Motor neuron (in vitro differentiated cells): Measurements from ENCODE around the gene NINJ2. TPM values are rescaled to one million over a fixed set of nuclear protein-coding genes. Genes with fewer than 3 reads are reported as not detected.
"Not testable (repeated sequence)": the region's sequence is repeated elsewhere in the genome, so short reads cannot be mapped to it uniquely, and the experiment has no call there.

ENCODE experiments used
- ATAC-seq, 8 experiments: fragments of 200-7000 bp; cut with Tn5 transposase; replicated peaks in 6 of 8; 2 replicates each; pipeline ENCODE4 v1.8.0; 2021; ENCODE audit warnings: mild to moderate bottlenecking in 8 of 8, moderate library complexity in 8 of 8
- H3K27ac ChIP-seq, 2 donors: fragments of 250-450 bp; sonication (Bioruptor Pico); 2 replicates each; pipeline ENCODE4 v1.9.0; 2021; ENCODE audit warnings: antibody characterized with exemption in 2 of 2, mild to moderate bottlenecking in 2 of 2, moderate library complexity in 1 of 2
- H3K4me1 ChIP-seq, 2 donors: fragments of 250-450 bp; sonication (Bioruptor Pico); replicated peaks in 1 of 2; 2 replicates each; pipeline ENCODE4 v1.6.1; 2021; ENCODE audit warnings: antibody characterized with exemption in 2 of 2, mild to moderate bottlenecking in 2 of 2, moderate library complexity in 1 of 2
- H3K4me3 ChIP-seq, 5 donors: fragments of 250-450 bp; sonication (Bioruptor Pico); 2 replicates each; pipeline ENCODE4 v1.9.0; 2021; ENCODE audit warnings: antibody characterized with exemption in 5 of 5, mild to moderate bottlenecking in 5 of 5, moderate library complexity in 4 of 5
- WGBS, 10 experiments: fragments of 450-650 bp; shearing (Covaris generic); methylation state at CpG; one replicate each; pipeline ENCODE4 v1.0.0; 2022; 5-methylcytosine and 5-hydroxymethylcytosine counted together
- in situ Hi-C, 9 experiments: fragments of 400-800 bp; cut with MboI; loops; one replicate each; pipeline ENCODE4 v1.15.0; 2021; ENCODE audit warnings: low sequenced_read_pairs in 9 of 9, low pct_unique_long_range_greater_than_20kb in 2 of 9; ENCODE audit not compliant: unreplicated experiment in 9 of 9
- total RNA-seq, 8 experiments: library from RNA; unstranded; fragments of 300-600 nt; gene quantifications; 2 replicates each; pipeline versions ENCODE4 v1.2.3 to v1.2.4, GENCODE V29; 2022

NINJ2 gene
- total RNA-seq, 8 experiments from 2014 or later, result 0.21 to 4.5 (median 0.54) TPM; not detected in 1

DNA sequence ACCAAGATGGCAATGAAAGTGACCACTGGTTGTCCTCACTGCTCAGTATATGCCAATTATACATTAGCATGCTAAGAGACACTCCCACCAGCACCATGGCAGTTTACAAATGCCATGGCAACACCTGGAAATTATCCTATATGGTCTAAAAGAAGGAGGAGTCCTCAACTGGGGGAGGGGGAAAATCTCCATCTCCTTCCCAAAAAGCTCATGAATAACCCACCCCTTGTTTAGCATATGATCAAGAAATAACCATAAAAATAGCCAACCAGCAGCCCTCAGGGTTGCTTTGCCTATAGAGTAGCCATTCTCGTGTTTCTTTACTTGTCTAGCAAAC is 34.5 kb downstream of the NINJ2 start:
- H3K27ac ChIP-seq, H3K4me1 ChIP-seq, H3K4me3 ChIP-seq, in situ Hi-C loops: not testable (repeated sequence)
- WGBS, 10 experiments, result 50 to 100% (median 73%) methylated on average over 1 of the region's 1 CpG; no CpG with 5 or more reads in 3 of the 10 experiments
- ATAC-seq, result peak in 2 of 8 experiments; percentile 51 to 82

DNA sequence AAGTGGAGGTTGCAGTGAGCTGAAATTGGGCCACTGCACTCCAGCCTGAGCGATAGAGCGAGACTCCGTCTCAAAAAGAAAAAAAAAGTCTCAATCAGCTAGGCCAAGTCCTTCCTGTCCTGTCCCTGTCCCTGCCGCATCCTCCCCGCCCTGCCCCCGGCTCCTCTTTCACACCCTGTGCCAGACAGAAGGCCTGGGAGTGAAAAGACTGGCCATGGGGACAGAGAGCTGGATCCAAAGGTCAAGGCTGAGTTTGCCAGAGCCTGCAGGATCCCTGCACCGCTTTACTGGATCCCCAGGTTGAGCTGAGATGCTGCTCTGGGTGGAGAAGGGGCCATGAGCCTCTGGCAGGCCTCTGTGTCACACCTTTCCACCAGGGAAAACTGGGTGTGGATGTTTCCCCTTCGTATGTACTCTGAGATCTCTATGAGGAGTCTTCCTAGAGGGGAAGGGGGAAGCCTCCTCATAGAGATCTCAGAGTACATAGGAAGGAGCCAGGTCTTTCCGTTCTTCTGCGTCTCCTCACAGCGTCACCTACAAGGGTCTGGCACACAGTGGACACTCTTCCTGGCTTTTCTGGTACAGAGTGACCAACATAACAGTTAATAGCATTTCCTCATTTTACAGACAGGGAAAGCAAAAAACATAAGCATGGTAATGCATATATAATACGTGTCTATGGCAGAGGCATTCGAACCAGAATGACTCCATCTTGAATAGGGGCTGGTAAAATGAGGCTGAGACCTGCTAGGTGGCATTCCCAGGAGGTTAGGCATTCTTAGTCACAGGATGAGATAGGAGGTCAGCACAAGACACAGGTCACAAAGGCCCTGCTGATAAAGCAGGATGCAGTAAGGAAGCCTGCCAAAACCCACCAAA is 35.1 kb downstream of the NINJ2 start:
- Histone ChIP-seq H3K4me1 (peaks cover 0 to 5% of the 10 kb centered on the region in 2 donors), H3K27ac (no peak overlapping the region), H3K4me3 (no peak overlapping the region)
- no peak for ATAC-seq
- in situ Hi-C loops, result no loop called here
- 80 to 96% (median 94%) methylated on average over 2 to 8 of the region's 13 CpGs; no CpG with 5 or more reads in 3 of the 10 experiments for WGBS, 10 experiments

DNA sequence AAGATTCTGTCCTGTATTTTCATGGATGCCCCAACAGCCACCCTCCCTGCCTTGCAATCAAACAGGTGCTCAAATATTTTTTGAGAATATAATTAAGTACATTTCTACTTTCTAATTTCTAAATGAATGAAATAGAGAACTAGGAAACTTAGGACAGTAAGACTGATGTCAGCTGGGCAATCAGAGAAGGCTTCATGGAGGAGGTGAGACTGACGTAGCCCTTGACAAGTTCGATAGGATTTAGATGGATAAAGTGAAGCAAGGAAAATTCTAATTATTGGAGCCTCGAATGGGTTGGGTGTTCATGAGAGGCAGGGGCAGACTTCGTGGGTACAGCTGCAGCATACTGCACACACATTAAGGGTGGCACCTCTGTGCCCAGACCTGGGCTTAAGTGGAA is 36.0 kb downstream of the NINJ2 start:
- 31 to 89% (median 72%) methylated on average over 1 to 4 of the region's 4 CpGs; no CpG with 5 or more reads in 2 of the 10 experiments for WGBS, 10 experiments

DNA sequence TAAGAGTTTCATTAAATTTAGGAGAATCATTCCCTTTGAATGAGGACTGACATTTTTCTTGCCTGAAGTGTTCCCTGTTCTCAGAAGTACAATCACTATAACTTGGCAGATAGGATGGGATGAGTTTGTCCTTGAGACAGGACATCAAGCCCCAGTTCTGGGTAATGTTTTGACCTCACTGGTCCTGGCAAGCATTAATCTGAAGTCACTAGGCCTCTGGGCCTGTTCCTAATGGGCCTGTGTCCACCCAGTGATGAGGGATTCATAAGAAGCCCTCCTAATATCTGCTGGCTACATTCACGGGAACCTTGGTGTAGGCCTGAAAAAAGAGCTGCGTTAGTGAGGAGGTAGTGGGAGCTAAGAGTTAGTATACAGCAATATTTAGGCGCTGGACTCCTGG is 37.2 kb downstream of the NINJ2 start:
- Histone ChIP-seq H3K4me1 (no peaks in the 10 kb centered on the region), H3K27ac (no peak overlapping the region), H3K4me3 (no peak overlapping the region)
- 80 to 100% (median 98%) methylated on average over 1 to 3 of the region's 3 CpGs; no CpG with 5 or more reads in 6 of the 10 experiments for WGBS, 10 experiments
- in situ Hi-C loops, result no loop called here
- no peak for ATAC-seq

More for the DNA sequence above, 36.0 kb downstream of the NINJ2 start:
- in situ Hi-C loops, result no loop called here
- H3K4me1 ChIP-seq, result peaks cover 0 to 5% of the 10 kb centered on the region in 2 donors
- ATAC-seq, result no peak
- H3K27ac ChIP-seq, result no peak overlapping the region
- no peak overlapping the region for H3K4me3 ChIP-seq

DNA sequence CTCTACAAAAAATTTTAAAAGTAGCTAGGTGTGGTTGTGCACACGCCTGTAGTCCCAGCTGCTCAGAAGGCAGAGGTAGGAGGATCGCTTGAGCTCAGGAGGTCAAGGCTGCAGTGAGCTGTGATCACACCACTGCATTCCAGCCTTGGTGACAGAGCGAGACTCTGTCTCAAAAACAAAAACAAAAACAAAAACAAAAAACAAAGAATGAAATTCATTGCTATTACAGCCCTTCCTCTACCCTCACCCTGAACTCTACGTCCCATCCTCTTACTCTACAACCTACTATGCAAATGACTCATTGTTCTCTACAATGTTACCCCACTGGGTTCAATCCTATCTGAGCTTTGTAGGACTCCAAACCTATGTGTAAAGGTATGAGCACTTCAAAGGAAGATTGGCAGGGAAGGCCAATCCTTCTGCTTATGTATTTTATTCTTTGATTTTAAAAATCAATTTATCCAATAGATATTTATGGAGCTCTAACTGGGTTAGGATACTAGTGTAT is 39.3 kb downstream of the NINJ2 start:
- 73 to 94% (median 86%) methylated on average over 1 to 4 of the region's 4 CpGs; no CpG with 5 or more reads in 3 of the 10 experiments for WGBS, 10 experiments
- H3K4me3 ChIP-seq, result no peak overlapping the region
- no peak for ATAC-seq
- in situ Hi-C loops, result no loop called here
- H3K27ac ChIP-seq, result no peak overlapping the region
- H3K4me1 ChIP-seq, result no peaks in the 10 kb centered on the region

DNA sequence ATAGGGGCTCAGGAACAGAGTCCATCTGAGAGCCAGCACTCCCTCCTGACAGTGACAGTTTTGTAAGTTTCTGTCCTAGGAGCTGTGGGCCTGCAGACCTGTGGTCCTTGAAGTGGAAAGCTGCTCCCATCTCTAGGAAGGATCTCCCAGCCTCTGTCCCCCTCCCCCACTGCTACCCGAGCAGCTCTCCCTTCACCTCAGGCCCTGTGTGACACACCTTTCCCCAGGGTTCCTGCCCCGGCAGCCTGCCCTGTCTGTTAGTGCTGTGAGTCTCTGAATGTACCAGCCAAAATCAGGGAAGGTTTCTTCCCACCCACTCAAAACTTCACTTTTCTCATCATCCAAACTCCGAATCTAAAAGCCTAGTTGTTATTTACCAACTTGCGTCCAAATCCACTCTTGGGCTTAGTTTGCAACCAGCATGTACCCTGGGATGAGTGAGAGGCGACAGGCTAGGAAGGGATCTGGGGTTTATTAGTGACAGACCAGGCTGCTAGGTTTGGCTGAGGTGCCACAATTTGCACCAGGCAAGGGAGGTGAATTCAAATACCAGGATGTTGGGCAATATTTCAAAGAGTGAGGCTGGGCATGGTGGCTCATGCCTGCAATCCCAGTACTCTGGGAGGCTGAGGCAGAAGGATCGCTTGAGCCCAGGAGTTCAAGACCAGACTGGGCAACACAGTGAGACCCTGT is 39.9 kb downstream of the NINJ2 start:
- Histone ChIP-seq H3K4me1 (no peaks in the 10 kb centered on the region), H3K27ac (no peak overlapping the region), H3K4me3 (no peak overlapping the region)
- in situ Hi-C loops, result no loop called here
- no peak for ATAC-seq
- WGBS, 10 experiments, result 65 to 100% (median 90%) methylated on average over 1 to 5 of the region's 6 CpGs; no CpG with 5 or more reads in 2 of the 10 experiments

DNA sequence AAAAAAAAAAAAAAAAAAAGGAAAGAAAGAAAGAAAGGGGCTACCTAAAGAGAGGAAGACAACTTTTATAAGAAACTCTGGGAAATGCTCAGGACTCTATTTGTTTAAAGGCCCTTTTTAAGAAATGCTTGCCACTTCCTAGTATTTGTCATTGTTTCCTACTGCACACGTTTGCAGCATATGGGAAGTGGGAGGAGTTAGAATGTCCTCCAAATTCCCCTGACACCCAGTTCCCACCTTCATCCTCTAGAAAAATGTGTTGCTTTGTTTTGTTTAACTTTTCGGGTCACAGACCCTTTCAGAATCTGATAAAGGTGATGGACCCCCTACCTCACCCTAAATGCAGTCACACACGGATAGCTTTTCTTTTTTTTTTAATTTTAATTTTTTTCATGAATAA is 40.8 kb downstream of the NINJ2 start:
- Histone ChIP-seq H3K27ac (no peak overlapping the region), H3K4me1 (no peaks in the 10 kb centered on the region), H3K4me3 (no peak overlapping the region)
- in situ Hi-C loops, result no loop called here
- ATAC-seq, result no peak
- 0 to 80% (median 56%) methylated on average over 1 to 3 of the region's 3 CpGs; no CpG with 5 or more reads in 2 of the 10 experiments for WGBS, 10 experiments

DNA sequence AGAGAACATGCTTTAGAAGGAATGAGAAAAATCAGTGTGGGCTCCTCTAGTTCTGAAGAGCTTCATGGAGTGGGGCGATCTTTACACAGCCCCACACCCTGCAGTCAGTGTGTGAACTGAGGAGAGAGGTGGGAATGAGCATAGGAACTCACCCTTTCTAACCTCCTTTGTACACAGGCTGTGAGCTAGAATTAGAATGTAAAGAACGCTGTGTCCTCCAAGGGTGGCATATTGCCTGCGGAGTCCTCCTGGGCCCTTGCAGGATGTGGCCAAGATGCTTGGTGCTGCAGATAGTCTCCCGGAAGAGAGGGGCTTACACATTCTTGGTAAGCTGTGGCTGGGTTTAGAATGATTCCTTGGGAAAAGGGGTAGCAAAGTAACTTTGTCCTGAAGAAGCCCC is 43.9 kb downstream of the NINJ2 start:
- WGBS, 10 experiments, result 20 to 100% (median 91%) methylated on average over 1 to 3 of the region's 4 CpGs; no CpG with 5 or more reads in 2 of the 10 experiments
- H3K27ac ChIP-seq, result no peak overlapping the region
- no peak for ATAC-seq
- in situ Hi-C loops, result no loop called here
- no peaks in the 10 kb centered on the region for H3K4me1 ChIP-seq
- H3K4me3 ChIP-seq, result no peak overlapping the region

DNA sequence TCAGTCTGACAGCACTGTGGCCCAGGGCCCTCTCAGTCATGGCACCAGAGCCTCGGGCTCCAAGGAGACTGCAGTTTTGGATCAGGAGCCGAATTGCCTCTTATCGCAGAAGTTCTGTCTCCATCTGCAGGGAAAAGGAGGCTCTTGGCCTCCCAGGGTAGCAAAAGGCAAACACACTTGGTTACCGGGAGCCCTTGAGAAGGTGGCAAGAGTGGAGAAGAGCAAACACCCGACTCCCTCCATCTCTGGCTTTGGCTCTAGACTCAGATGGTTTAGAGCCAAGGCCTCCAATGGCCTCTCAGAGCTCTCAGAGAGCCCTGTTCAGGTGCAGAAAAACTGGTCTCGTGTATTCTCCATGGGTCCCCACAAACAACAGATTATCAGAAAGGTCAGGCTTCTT is 44.6 kb downstream of the NINJ2 start:
- in situ Hi-C loops, result no loop called here
- Histone ChIP-seq H3K4me3 (no peak overlapping the region), H3K27ac (no peak overlapping the region), H3K4me1 (no peaks in the 10 kb centered on the region)
- 40 to 86% (median 72%) methylated on average over 1 to 5 of the region's 6 CpGs; no CpG with 5 or more reads in 3 of the 10 experiments for WGBS, 10 experiments
- ATAC-seq, result no peak

DNA sequence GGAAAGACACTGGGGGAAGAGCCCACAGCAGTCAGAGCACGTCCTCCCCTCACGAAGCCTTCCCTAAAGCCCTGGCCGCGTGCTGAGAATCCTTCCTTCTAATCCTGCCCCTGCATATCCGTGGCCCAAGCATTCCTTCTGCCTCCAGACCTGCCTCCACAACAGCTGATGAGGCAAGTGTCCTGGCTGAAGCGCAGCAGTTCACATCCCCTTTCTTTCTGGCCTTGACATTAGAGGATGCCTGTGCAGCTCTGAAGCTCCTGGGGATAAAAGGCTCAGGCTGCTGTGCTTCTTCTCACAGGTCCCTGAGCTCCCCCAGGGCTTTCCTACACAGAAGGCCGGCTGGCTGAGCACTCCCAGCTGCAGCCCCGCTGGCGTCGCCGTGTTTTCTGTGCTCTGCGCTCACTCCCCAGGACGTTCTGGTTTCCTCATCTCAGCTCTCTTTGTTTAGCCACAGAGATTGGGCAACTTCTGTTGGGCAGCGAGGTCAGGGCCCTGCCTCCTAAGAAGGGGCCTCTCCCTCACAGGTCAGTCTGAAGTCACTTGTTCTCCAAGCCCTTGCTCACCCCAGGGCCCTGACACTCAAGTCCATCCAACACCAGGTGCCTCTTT is 45.8 kb downstream of the NINJ2 start:
- Histone ChIP-seq H3K27ac (no peak overlapping the region), H3K4me3 (no peak overlapping the region), H3K4me1 (no peaks in the 10 kb centered on the region)
- in situ Hi-C loops, result no loop called here
- ATAC-seq, result no peak
- WGBS, 10 experiments, result 17 to 88% (median 81%) methylated on average over 1 to 9 of the region's 14 CpGs; no CpG with 5 or more reads in 4 of the 10 experiments

DNA sequence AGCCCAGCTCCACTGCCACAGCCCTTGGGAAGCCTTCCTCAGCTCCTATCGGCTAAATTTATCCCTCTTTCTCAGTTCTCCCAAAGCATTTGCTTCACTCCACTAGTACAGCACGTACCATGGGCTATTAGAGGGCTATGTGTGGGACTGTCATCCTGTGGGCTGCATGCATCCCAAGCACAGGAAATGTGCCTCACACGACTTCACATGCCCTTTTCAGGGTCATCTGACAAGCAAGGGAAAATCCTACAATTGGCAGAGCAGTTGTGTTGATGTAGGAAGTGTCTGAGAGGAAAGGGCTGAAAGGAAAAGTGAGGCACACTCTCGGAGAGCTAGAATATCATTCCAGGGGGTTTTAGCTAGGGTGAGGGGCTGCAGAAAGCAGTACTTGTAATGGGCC is 47.6 kb downstream of the NINJ2 start:
- 22 to 78% (median 62%) methylated on average over 1 to 4 of the region's 4 CpGs; no CpG with 5 or more reads in 2 of the 10 experiments for WGBS, 10 experiments
- no peak overlapping the region for H3K27ac ChIP-seq

DNA sequence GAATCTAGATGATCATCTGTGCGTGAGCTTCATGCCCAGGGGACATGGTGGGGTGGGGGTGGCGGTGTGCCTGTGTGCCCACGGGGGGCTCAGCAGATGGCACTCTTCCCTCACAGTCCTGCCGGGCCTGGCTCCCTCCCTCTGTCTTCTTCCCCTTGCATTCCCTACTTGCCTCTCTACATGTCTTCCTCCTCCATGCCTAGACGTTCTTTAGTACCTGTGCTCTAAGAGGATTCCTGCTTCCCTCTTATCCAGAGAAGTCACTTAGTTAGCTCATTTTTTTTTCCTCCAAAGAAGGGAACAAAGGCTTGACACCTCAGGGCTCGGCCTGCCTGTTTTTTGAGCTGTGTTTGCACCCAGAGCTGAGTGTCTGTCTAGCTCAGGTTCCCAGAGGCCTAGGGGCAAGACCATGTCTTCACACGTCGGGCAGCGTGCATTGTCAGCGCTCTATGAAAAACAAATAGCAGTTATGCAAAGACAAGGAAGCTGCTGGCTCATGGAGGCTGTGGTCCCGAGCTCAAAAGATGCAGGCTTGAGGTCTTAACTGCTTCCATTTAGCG is 48.8 kb downstream of the NINJ2 start:
- H3K4me1 ChIP-seq, result no peaks in the 10 kb centered on the region
- WGBS, 10 experiments, result 17 to 88% (median 60%) methylated on average over 1 to 9 of the region's 12 CpGs; no CpG with 5 or more reads in 3 of the 10 experiments
- no peak overlapping the region for H3K4me3 ChIP-seq
- in situ Hi-C loops, result no loop called here
- ATAC-seq, result peak in 5 of 8 experiments; percentile 26 to 90 (median 50)
- no peak overlapping the region for H3K27ac ChIP-seq

More for the DNA sequence above, 47.6 kb downstream of the NINJ2 start:
- Histone ChIP-seq H3K4me1 (no peaks in the 10 kb centered on the region), H3K4me3 (no peak overlapping the region)
- ATAC-seq, result no peak
- in situ Hi-C loops, result no loop called here
